Fibroblast of villous mesenchyme (primary cell): ENCODE data around the gene MVK. TPM values are rescaled to one million over a fixed set of nuclear protein-coding genes. Genes with fewer than 3 reads are reported as not detected.
A peak's percentile ranks its signal among the peaks of the same experiment; 100 is the strongest.

Experiments used
- DNase-seq: peaks from one replicate; pipeline ENCODE4 v3.0.0-alpha.2; 2010; ENCODE audit warnings: low read depth
- H3K4me3 ChIP-seq: 2 replicates; pipeline ENCODE4 v1.5.1; 2011; ENCODE audit warnings: low read depth, mild to moderate bottlenecking, low read length
- CTCF ChIP-seq: IDR thresholded peaks from 2 replicates; pipeline ENCODE4 v1.5.1; 2012; ENCODE audit warnings: low read depth, mild to moderate bottlenecking, low read length; ENCODE audit not compliant: insufficient read depth
- total RNA-seq: library from RNA; depleted of rRNA; stranded (reverse); fragments of >200 nt; gene quantifications from 2 replicates; pipeline ENCODE4 v1.2.3, GENCODE V29; 2012

Gene MVK
- total RNA-seq, 1 donor: 29.8 TPM

GRCh38 chr12:109613649-109614455 is 40.3 kb downstream of the MVK start:
- no peak overlapping the region for H3K4me3 ChIP-seq
- no peak for DNase-seq

GRCh38 chr12:109615556-109616229 is 42.1 kb downstream of the MVK start:
- DNase-seq: no peak
- no peak overlapping the region for H3K4me3 ChIP-seq
- no peak for TF ChIP-seq CTCF

More at GRCh38 chr12:109613649-109614455, 40.3 kb downstream of the MVK start:
- TF ChIP-seq CTCF: no peak

GRCh38 chr12:109617491-109617890 is 43.9 kb downstream of the MVK start:
- no peak for DNase-seq
- TF ChIP-seq CTCF: no peak
- no peak overlapping the region for H3K4me3 ChIP-seq

- TF ChIP-seq CTCF: no peak
- no peak overlapping the region for H3K4me3 ChIP-seq
- no peak for DNase-seq
These were observed 44.5 kb downstream of the MVK start for GRCh38 chr12:109618082-109618481.

- TF ChIP-seq CTCF: no peak
- no peak overlapping the region for H3K4me3 ChIP-seq
These were observed 45.5 kb downstream of the MVK start for GRCh38 chr12:109619002-109619604.

GRCh38 chr12:109621211-109621694 is 47.7 kb downstream of the MVK start:
- no peak overlapping the region for H3K4me3 ChIP-seq
- TF ChIP-seq CTCF: no peak
- peak; percentile 74 for DNase-seq

More at GRCh38 chr12:109619002-109619604, 45.5 kb downstream of the MVK start:
- no peak for DNase-seq
